SK-N-SH (cell line): ENCODE data around the gene CTSL. TPM values are rescaled to one million over a fixed set of nuclear protein-coding genes. Genes with fewer than 3 reads are reported as not detected.

Source experiments
- CTCF ChIA-PET: fragments of 300-600, 350-600 bp; formaldehyde crosslinking; extraction: SDS; loops from one replicate; lab custom pipeline; 2021; lab: Yijun Ruan, JAX
- POLR2A ChIA-PET: fragments of 350-600 bp; sonication (Branson Sonifier 250); formaldehyde crosslinking; extraction: SDS; loops from one replicate; lab custom pipeline; 2020; ENCODE audit warnings: antibody characterized with exemption, inconsistent platforms; lab: Yijun Ruan, JAX
- DNase-seq: peaks from one replicate; pipeline ENCODE4 v3.0.0; 2012
- H2AFZ ChIP-seq: fragments of 200-600 bp; sonication (generic); 2 replicates; pipeline ENCODE4 v1.8.1; 2016; ENCODE audit warnings: antibody characterized with exemption, mild to moderate bottlenecking, low read depth
- H3F3A ChIP-seq: fragments of 200-600 bp; sonication (generic); replicated peaks from 2 replicates; pipeline ENCODE3; 2016; ENCODE audit warnings: antibody characterized with exemption, mild to moderate bottlenecking; ENCODE audit not compliant: insufficient read depth
- H3K27ac ChIP-seq, 2 experiments: fragments of 200-500 bp in 1 of 2; fragments of 200-600 bp in 1 of 2; sonication (Bioruptor generic) in 1 of 2; sonication (generic), shearing (Covaris generic) in 1 of 2; 2 replicates each; pipeline versions ENCODE4 v1.5.1 to v1.6.1; 2014 to 2016; ENCODE audit warnings: low read depth in 2 of 2, inconsistent platforms in 1 of 2, low read length in 1 of 2, mild to moderate bottlenecking in 1 of 2, mixed read lengths in 1 of 2
- H3K27me3 ChIP-seq: fragments of 200-600 bp; sonication (generic), shearing (Covaris generic); 2 replicates; pipeline ENCODE4 v1.6.1; 2016; ENCODE audit warnings: mixed run types; ENCODE audit not compliant: insufficient read depth
- H3K36me3 ChIP-seq, 2 experiments: fragments of 200-500 bp in 1 of 2; fragments of 200-600 bp in 1 of 2; sonication (Bioruptor generic) in 1 of 2; sonication (generic) in 1 of 2; replicated peaks in 1 of 2; 2 replicates each; pipeline versions ENCODE3 to v1.5.1; 2014 to 2016; ENCODE audit warnings: low read length in 1 of 2, mild to moderate bottlenecking in 1 of 2; ENCODE audit not compliant: insufficient read depth in 2 of 2, control insufficient read depth in 1 of 2
- H3K4me1 ChIP-seq, 2 experiments: fragments of 200-500 bp in 1 of 2; fragments of 200-600 bp in 1 of 2; sonication (Bioruptor generic) in 1 of 2; sonication (generic), shearing (Covaris generic) in 1 of 2; 2 replicates each; pipeline versions ENCODE4 v1.5.1 to v1.6.1; 2014 to 2016; ENCODE audit warnings: low read depth in 1 of 2, low read length in 1 of 2, mixed run types in 1 of 2; ENCODE audit not compliant: insufficient read depth in 2 of 2, control insufficient read depth in 1 of 2
- H3K4me2 ChIP-seq: fragments of 200-600 bp; sonication (generic), shearing (Covaris generic); 2 replicates; pipeline ENCODE4 v1.6.1; 2017; ENCODE audit warnings: mixed run types
- H3K4me3 ChIP-seq, 2 experiments: fragments of 200-500 bp in 1 of 2; fragments of 200-600 bp in 1 of 2; sonication (Bioruptor generic) in 1 of 2; sonication (generic), shearing (Covaris generic) in 1 of 2; 2 replicates each; pipeline versions ENCODE4 v1.5.1 to v1.8.1; 2014 to 2016; ENCODE audit warnings: low read depth in 2 of 2, inconsistent platforms in 1 of 2, low read length in 1 of 2, mild to moderate bottlenecking in 1 of 2, mixed read lengths in 1 of 2, moderate library complexity in 1 of 2
- H3K79me2 ChIP-seq: fragments of 200-600 bp; sonication (generic); 2 replicates; pipeline ENCODE4 v1.8.1; 2017; ENCODE audit warnings: mild to moderate bottlenecking; ENCODE audit not compliant: insufficient read depth
- H3K9ac ChIP-seq: fragments of 200-600 bp; sonication (generic); 2 replicates; pipeline ENCODE4 v1.6.1; 2017; ENCODE audit warnings: mixed run types
- H3K9me2 ChIP-seq: fragments of 200-600 bp; sonication (generic); 2 replicates; pipeline ENCODE4 v1.6.1; 2017; ENCODE audit warnings: mixed run types
- H3K9me3 ChIP-seq: fragments of 200-600 bp; sonication (generic); 2 replicates; pipeline ENCODE4 v1.6.1; 2017; ENCODE audit warnings: mixed run types, mild to moderate bottlenecking, moderate library complexity
- H4K20me1 ChIP-seq: fragments of 200-600 bp; sonication (generic); 2 replicates; pipeline ENCODE4 v1.6.1; 2017; ENCODE audit warnings: mild to moderate bottlenecking, mixed run types; ENCODE audit not compliant: insufficient read depth
- CHD2 ChIP-seq: fragments of 150-350 bp; IDR thresholded peaks from 2 replicates; pipeline ENCODE4 v1.6.1; 2018; ENCODE audit warnings: low read length; ENCODE audit not compliant: partially characterized antibody
- EP300 ChIP-seq, 2 experiments: IDR thresholded peaks; 2 replicates each; pipeline versions ENCODE4 v1.4.0 to v1.6.1; 2012; ENCODE audit warnings: borderline replicate concordance in 1 of 2, low read depth in 1 of 2, low read length in 1 of 2
- FOXJ3 ChIP-seq: sonication (generic); formaldehyde crosslinking; IDR thresholded peaks from 2 replicates; pipeline ENCODE4 v1.5.1; 2020; ENCODE audit warnings: mild to moderate bottlenecking, missing genetic modification reagents
- GATA2 ChIP-seq: sonication (generic); formaldehyde crosslinking; IDR thresholded peaks from 2 replicates; pipeline ENCODE4 v1.5.0; 2020; ENCODE audit warnings: mild to moderate bottlenecking, missing genetic modification reagents
- JUND ChIP-seq: IDR thresholded peaks from 2 replicates; pipeline ENCODE4 v1.4.0; 2012
- MEF2A ChIP-seq: IDR thresholded peaks from 2 replicates; pipeline ENCODE4 v1.4.0; 2012; ENCODE audit warnings: low read depth, borderline replicate concordance
- MXI1 ChIP-seq: IDR thresholded peaks from 2 replicates; pipeline ENCODE4 v1.6.1; 2012; ENCODE audit warnings: mild to moderate bottlenecking, low read depth, low read length, improper control_type of control experiment
- NFIC ChIP-seq: IDR thresholded peaks from 2 replicates; pipeline ENCODE4 v1.4.0; 2012; ENCODE audit warnings: borderline replicate concordance
- RAD21 ChIP-seq: IDR thresholded peaks from 2 replicates; pipeline ENCODE4 v1.6.1; 2012; ENCODE audit warnings: mild to moderate bottlenecking, low read length
- RCOR1 ChIP-seq: fragments of 150-350 bp; IDR thresholded peaks from 2 replicates; pipeline ENCODE4 v1.6.1; 2017; ENCODE audit warnings: antibody characterized with exemption, low read length
- SMC3 ChIP-seq: IDR thresholded peaks from 2 replicates; pipeline ENCODE4 v1.6.1; 2012; ENCODE audit warnings: low read depth, low read length, improper control_type of control experiment
- TAF1 ChIP-seq: IDR thresholded peaks from 2 replicates; pipeline ENCODE4 v1.6.1; 2012; ENCODE audit warnings: low read depth, mild to moderate bottlenecking, low read length, moderate library complexity, borderline replicate concordance
- TEAD4 ChIP-seq: IDR thresholded peaks from 2 replicates; pipeline ENCODE4 v1.4.0; 2012; ENCODE audit warnings: mild to moderate bottlenecking, borderline replicate concordance; ENCODE audit not compliant: insufficient read depth
- YY1 ChIP-seq: IDR thresholded peaks from 2 replicates; pipeline ENCODE4 v1.4.0; 2012; ENCODE audit warnings: low read depth, mild to moderate bottlenecking
- WGBS: methylation state at CpG from one replicate; pipeline ENCODE4 v1.1.6; 2017; ENCODE audit warnings: low lambda C conversion rate; 5-methylcytosine and 5-hydroxymethylcytosine counted together
- polyA plus RNA-seq, 3 experiments: library from polyadenylated mRNA; depleted of rRNA; stranded (reverse); fragments of >200 nt; gene quantifications; 2 replicates each; pipeline ENCODE4 v1.2.3, GENCODE V29; 2012
- TF ChIP-seq, protein P1 (sequence below): fragments of 200-600 bp; sonication (generic); IDR thresholded peaks from 2 replicates; pipeline ENCODE4 v1.6.1; 2017; ENCODE audit warnings: antibody characterized with exemption, mild to moderate bottlenecking, moderate library complexity
- TF ChIP-seq, protein P2 (sequence below): IDR thresholded peaks from 2 replicates; pipeline ENCODE4 v1.4.0; 2012; ENCODE audit warnings: low read depth, borderline replicate concordance

Gene CTSL
- polyA plus RNA-seq, 1 of the 3 experiments (the other 2 are of a cell fraction): 98.3 TPM

DNA sequence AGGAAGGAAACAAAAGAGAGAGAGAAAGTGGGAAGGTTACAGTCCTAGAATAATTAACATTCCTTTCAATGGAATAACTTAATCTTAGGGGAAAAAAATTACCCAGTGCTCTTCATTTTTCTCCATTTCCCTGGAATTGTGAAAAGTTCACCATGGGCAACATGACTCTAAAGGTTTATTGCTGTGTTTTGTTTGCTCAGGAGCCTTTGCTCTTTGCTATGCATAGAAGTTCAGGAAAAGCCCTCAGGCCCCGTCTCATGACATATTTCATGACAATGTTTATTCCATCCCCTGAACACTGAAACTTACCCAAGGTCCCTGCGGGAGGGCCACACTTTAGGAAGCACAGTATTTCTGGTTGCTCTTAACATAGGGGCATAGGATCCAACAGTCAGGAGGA lies 9.8 kb upstream of the CTSL start:
- CTCF ChIA-PET: no interaction called here
- Histone ChIP-seq H2AFZ (no peak overlapping the region), H3K27me3 (no peaks in the 10 kb centered on the region), H3K4me2 (no peak overlapping the region), H3K36me3 (no peaks in the 10 kb centered on the region), H3K79me2 (no peaks in the 10 kb centered on the region), H3K27ac (no peak overlapping the region), H3K4me1 (peaks cover 10 to 11% of the 10 kb centered on the region in 2 experiments; a peak in 2 of 4 replicates), H3K9ac (no peak overlapping the region), H3F3A (peaks cover 4% of the 10 kb centered on the region), H3K9me3 (no peaks in the 10 kb centered on the region), H3K4me3 (no peak overlapping the region), H3K9me2 (no peaks in the 10 kb centered on the region), H4K20me1 (no peaks in the 10 kb centered on the region)
- 89% methylated on average over 2 of the region's 2 CpGs for WGBS
- TF ChIP-seq GATA2 (CRISPR knock-in tag) (no peak), TAF1 (no peak), MXI1 (no peak), EP300 (IDR thresholded peaks at IDR 0.05; ENCODE audit: borderline replicate concordance in 1 of 2, low read depth in 1 of 2, low read length in 1 of 2) (no peak), TEAD4 (no peak), MEF2A (no peak)
- no peak for DNase-seq
- POLR2A ChIA-PET: no interaction called here

DNA sequence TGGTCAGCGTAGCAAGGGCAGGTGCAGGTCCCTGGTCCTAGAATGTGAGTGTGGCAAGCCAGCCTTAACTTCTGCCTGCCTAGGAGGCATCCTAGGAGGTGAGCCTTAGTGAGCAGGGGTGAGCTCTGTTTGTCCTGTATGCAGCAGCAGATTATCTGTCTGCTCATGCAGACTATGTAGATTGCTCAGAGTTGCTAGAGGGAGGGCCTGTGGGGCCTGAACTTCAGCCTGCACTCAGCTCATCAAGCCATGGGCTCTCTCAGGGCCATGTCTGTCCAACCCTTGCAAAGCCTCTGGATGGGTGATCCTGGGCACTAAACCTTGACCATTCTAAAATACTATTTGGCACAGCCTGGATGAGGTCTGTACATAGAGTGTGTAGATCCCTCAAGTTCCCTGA lies 8.5 kb upstream of the CTSL start:
- no peak overlapping the region for H2AFZ ChIP-seq
- DNase-seq: no peak
- H3K27me3 ChIP-seq: no peaks in the 10 kb centered on the region
- H3K4me2 ChIP-seq: no peak overlapping the region
- no peaks in the 10 kb centered on the region for H3K79me2 ChIP-seq
- 80% methylated on average over 1 of the region's 1 CpG for WGBS
- no peaks in the 10 kb centered on the region for H3K36me3 ChIP-seq
- no peak overlapping the region for H3K4me3 ChIP-seq
- H4K20me1 ChIP-seq: no peaks in the 10 kb centered on the region
- peaks cover 3 to 6% of the 10 kb centered on the region in 2 experiments; a peak in 2 of 4 replicates for H3K4me1 ChIP-seq
- peaks cover 4% of the 10 kb centered on the region for H3F3A ChIP-seq
- CTCF ChIA-PET: no interaction called here
- H3K9ac ChIP-seq: no peak overlapping the region
- POLR2A ChIA-PET: no interaction called here
- no peak for TF ChIP-seq JUND
- no peak for TF ChIP-seq TAF1
- no peak for TF ChIP-seq RCOR1
- TF ChIP-seq RAD21: no peak
- TF ChIP-seq CHD2: no peak
- no peak for TF ChIP-seq NFIC
- TF ChIP-seq, protein P1, sequence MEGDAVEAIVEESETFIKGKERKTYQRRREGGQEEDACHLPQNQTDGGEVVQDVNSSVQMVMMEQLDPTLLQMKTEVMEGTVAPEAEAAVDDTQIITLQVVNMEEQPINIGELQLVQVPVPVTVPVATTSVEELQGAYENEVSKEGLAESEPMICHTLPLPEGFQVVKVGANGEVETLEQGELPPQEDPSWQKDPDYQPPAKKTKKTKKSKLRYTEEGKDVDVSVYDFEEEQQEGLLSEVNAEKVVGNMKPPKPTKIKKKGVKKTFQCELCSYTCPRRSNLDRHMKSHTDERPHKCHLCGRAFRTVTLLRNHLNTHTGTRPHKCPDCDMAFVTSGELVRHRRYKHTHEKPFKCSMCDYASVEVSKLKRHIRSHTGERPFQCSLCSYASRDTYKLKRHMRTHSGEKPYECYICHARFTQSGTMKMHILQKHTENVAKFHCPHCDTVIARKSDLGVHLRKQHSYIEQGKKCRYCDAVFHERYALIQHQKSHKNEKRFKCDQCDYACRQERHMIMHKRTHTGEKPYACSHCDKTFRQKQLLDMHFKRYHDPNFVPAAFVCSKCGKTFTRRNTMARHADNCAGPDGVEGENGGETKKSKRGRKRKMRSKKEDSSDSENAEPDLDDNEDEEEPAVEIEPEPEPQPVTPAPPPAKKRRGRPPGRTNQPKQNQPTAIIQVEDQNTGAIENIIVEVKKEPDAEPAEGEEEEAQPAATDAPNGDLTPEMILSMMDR: no peak
- TF ChIP-seq FOXJ3 (CRISPR knock-in tag): no peak
- TF ChIP-seq SMC3: no peak
- no peak for TF ChIP-seq EP300 (IDR thresholded peaks at IDR 0.05; ENCODE audit: borderline replicate concordance in 1 of 2, low read depth in 1 of 2, low read length in 1 of 2)
- no peak for TF ChIP-seq MEF2A
- TF ChIP-seq YY1: no peak
- TF ChIP-seq, protein P2, sequence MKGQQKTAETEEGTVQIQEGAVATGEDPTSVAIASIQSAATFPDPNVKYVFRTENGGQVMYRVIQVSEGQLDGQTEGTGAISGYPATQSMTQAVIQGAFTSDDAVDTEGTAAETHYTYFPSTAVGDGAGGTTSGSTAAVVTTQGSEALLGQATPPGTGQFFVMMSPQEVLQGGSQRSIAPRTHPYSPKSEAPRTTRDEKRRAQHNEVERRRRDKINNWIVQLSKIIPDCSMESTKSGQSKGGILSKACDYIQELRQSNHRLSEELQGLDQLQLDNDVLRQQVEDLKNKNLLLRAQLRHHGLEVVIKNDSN: no peak
- H3K9me2 ChIP-seq: no peaks in the 10 kb centered on the region
- H3K9me3 ChIP-seq: no peaks in the 10 kb centered on the region
- H3K27ac ChIP-seq: no peak overlapping the region
